GM21423 (cell line): ENCODE results near the gene VSIG2.

Experiments
- ATAC-seq: cut with Tn5 transposase; IDR thresholded peaks from one replicate; pipeline ENCODE4 v1.9.1; 2021; ENCODE audit warnings: mild to moderate bottlenecking, moderate library complexity; ENCODE audit not compliant: unreplicated experiment

The VSIG2 gene

DNA sequence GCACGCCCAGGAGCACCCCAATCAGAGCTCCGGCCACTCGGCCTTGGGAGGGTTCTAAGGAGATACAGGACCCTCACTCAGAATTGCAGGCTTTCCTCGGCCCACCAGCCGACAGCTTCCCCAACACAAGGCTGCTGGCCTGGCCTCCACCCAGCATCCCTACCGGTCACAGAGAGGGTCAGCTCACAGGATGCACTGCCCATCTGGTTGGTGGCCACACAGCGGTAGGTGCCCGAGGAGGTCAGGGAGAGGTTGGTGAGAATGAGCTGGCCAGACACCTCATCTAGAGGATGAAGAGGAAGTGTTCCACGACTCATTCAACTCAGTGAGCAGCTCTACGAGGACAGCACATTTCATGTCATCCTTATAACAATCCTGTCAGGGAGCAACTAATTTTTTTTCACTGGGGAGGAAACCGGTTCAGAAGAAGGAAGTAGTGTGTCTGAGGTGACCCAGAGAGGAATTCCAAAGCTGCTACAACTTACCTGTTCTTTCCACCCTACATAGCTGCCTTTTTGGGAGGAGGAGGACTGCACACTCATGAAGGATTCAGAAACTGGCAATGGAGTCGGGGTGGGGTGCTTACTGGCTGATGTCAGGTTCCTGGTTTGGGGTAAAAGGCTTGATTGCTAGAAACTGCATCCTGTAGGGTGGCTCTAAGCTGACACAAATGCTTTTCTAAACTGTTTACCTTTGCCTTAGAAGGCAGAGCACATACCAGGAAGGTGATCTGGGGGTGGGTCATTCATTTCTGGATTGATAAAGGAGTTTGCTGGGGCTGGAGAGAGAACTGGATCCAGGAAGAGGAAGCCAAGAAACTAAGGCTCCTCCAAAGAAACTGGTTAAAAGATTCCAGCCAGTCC is 3.3 kb downstream of the VSIG2 start:
- no peak for ATAC-seq

DNA sequence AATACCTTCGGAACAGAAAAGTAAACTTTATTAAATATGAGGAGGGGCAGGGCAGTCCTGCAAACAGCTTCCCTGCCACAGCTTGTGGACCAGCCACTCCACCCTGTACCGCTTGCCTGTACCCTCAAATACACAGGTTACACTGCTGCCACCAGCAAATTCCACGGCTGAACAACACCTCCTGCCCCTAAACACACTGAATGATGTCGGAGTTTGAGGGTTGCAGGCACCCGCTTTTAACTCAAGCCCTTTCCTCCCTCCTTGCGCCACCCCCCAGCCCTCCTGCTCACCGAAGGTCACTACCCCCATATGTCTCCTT is 4.0 kb downstream of the VSIG2 start:
- no peak for ATAC-seq

DNA sequence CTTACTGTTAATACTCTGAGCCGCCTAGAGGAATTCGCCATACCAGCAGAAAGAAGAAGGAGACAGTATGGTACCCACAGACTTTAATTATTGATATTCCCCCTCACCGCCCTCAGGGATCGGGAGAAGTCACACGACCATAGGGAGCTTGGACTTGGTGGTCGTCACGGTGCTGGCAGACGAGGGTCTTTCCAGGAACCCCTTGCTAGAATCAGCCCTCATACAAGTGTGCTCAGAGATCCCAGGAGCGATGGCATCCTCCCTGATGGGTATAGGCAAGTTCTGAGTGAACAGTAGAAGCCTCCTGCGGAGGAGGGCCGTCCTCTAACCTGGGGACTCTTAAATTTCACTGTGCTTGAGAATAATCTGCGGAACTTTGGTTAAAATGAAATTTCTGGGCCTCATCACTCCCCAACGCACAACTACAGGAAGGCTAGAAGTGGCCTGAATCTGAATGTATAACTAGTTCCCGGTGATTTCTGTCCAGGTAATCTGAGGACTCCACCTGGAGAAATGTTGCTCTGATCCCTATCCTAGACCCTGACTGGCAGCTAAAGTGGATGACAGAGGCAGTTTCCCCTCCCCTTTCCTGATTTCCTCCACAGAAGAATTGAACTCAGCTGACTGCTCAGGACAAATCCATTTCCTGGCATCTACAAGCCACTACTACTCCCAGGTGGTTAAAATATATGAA is 4.5 kb downstream of the VSIG2 start:
- ATAC-seq: no peak

DNA sequence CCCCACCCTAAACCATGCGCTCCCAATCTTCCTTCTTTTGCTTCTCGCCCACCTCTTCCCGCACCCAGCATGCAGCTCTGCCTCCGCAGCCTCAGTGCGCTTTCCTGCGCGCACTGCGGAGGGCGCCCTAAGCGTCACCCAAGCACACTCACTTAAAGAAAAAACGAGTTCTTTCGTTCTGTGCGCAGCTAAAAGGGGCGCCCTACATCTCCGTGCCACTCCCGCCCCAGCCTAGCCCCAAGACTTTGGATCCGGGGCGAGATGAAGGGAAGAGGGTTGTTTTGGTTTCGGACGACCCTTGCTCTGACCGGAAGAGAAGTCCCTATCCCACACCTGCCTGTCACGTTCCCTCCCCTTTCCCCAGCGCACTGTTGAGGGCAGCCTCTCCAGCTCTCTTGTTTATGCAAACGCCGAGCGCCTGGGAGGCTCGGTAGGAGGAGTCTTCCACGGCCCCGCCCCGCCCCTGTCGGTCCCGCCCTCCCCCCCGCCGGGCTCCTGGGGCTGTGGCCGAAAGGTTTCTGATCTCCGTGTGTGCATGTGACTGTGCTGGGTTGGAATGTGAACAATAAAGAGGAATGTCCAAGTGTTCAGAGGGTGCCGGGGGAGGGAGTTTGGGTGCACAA is 5.3 kb downstream of the VSIG2 start:
- peak; percentile 91 for ATAC-seq

DNA sequence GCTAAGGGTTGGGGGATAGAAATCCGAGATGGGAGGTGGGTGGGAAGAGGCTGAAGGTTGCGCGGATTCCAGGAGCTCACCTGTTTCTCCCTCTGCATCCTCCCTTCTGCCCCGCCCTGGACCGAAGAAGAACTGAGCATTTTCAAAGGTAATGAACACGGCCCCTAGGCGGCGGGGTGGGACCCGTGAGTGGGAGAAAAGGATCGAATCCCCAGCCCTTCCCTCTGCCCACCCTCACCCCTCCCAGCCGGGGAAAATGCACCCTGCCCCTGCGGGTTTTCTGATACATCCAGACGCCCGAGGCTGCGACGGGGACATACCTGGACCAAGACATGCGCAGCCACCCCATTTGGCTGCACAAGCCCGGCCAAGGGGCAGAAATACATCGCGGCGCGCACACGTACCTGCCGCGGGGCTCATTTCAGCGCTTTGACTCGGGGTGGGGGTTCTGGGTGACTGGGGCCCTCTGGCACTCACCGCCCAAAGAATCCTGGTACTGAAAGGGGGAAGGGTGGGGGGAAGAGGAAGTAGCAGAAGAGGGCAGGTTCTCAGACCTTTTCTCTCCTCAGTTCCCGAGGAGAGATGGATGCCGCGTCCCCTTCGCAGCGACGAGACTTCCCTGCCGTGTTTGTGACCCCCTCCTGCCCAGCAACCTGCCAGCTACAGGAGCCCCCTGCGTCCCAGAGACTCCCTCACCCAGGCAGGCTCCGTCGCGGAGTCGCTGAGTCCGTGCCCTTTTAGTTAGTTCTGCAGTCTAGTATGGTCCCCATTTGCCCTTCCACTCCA is 6.0 kb downstream of the VSIG2 start:
- peak; percentile 24 for ATAC-seq

DNA sequence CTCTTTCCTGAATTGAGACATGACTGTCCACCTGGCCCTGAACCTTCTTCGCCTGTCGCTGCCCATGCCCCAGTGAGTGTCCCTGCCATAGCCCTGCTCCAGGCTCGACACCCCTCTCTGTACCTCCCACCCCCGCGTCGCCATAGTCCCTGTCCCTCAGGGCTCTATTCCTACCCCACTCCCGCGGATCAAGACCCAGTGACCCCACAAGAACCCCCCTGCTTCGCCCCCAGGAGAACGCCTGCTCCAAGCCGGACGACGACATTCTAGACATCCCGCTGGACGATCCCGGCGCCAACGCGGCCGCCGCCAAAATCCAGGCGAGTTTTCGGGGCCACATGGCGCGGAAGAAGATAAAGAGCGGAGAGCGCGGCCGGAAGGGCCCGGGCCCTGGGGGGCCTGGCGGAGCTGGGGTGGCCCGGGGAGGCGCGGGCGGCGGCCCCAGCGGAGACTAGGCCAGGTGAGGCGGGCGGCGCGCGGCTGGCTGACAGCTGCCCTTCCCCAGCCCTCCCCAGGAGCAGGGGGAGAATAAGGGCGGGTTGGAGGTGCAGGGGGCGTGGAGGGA is 6.7 kb downstream of the VSIG2 start:
- ATAC-seq: no peak

DNA sequence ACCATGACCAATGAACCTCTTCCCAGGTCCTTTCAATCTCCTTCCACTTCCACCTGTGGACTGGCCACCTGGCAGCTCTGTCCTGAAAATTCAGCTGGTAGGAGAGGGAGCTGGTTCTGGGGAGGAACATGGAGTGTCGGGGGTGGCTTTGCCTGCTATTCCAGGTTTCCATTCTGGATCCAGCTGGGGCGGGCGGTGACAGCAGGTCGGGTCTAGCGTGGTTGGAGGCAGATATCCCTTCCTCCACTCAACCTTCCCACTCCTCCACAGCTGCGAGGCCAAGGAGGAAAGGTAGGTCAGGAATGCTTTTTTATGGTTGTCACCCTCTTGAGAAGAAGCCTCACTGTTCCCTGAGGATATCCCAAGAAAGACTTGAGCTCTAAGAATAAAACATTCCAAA is 9.0 kb downstream of the VSIG2 start:
- ATAC-seq: no peak

DNA sequence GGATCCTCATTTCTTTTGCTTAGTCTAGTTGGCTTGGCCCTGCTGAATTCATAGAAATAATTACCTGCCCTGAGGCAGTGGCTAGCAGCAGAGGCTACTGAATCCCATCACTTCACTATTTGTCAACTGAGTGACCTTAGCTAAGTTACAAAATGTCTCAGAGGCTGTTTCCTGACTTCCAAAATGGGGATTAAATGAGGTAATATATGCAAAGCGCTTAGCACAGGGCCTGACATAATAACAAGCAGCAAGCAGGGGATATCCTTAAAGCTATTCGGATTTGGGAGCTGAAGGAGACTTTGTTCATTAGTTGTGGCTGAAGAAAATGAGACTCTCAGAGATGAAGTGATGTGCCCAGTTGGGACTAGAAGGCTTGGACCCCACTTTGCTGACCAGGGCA is 9.5 kb downstream of the VSIG2 start:
- ATAC-seq: no peak

DNA sequence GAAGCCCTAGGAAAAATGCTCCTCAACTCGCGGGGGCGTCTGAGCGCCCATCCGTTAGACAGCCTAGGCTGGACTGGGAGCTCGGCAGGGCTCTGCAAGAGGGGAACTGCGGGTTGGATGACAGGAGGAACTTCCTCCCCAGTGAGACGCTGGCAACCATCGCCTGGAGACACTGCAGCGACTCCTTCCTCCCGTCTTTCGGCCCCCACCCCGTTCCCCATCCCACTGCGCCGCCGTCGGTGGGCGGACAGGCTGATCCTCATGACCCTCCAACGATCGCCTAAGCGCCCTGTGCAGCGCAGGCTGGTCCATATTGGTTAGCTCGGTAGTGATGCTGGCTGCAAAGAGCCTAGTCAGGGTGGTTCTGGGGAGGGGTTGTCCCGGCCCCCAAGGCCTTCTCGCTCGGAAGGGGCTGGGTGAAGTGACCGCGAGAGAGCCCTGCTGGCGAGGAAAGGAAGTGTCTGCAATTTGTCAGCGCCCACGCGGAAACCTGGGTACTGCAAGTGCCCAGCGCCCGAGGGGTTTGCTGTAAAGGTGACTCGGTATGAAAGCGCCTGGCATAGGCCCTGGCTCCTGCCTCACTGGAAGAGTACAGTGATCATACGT is 11.7 kb downstream of the VSIG2 start:
- ATAC-seq: peak; percentile 43

DNA sequence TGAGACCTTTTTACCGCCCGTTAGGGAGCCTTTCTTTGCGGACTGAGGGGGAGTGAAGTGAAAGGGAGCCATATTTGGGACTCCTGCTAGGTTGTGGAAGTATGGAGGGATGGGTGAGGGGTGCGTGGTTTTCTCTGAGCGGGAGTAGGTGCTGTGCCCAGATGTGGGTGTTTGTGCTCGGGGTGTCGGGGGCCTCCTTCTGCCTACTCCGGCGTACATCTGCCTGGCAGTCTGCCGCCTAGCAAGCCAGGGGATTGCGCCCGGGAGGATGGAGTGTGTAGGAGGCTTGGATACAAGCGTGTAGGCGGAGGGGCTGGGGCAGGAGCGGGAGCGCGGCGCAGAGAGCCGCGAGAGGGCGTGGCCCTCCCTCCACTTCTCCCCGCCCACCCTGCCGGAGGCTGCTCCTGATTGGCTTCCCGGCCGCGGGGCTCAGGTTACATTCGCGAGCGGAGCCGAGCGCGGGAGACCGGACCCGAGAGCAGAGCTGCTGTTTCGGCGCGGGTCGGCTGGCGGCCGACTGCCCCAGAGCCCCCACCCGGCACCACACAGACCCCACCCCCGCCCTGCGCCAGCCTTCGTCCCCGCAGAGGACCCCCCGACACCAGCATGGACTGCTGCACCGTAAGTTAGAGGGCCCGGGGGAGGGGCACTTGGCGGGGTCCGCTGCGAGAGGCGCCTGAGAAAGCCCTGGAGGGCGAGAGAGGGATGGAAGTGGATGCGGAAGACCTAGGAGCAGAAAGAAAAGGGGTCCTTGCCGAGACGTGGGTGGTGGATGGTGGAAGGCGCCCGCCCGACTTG is 12.4 kb downstream of the VSIG2 start, which contains the start of gene NRGN:
NRGN (plus strand) TSS at position 464 of the 798 bp plus-strand sequence; CDS start at position 607, 143 bp downstream.
- ATAC-seq: peak; percentile 97

DNA sequence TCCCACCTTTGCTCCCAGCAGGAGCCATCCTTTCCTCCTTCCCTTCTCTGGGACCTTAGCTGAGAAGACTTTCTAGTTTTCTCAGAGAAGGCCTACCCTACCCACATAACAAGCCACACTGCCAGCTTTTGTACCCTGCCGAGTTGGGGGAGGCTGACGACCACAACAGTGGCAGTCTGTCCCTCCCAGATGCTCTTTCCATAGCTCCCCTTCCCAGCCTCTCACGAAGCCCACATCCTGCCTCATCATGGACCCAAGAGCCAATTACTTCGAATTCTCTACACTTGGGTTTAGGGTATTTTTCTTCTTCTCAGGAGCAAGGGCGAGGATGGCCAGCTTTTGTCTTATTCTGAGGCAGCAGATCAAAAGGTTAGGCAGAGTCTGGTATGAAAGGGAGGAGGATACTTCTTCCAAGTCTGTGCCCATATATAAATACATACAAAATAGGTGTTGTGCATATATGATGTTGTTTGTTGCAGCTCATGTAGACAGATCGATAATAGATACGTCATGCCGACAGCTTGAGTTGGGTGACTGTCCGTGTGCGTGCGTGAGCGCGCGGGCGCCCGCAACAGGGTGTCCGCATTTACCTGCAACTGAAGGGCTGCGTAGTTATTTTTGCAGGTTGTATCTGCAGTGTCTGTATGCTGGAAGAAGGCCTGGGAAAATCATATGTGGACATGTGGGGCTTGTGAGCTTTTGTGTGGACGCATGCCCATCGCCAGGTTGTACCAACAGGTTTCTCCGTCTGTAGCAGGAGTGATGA is 13.2 kb downstream of the VSIG2 start:
- ATAC-seq: no peak

DNA sequence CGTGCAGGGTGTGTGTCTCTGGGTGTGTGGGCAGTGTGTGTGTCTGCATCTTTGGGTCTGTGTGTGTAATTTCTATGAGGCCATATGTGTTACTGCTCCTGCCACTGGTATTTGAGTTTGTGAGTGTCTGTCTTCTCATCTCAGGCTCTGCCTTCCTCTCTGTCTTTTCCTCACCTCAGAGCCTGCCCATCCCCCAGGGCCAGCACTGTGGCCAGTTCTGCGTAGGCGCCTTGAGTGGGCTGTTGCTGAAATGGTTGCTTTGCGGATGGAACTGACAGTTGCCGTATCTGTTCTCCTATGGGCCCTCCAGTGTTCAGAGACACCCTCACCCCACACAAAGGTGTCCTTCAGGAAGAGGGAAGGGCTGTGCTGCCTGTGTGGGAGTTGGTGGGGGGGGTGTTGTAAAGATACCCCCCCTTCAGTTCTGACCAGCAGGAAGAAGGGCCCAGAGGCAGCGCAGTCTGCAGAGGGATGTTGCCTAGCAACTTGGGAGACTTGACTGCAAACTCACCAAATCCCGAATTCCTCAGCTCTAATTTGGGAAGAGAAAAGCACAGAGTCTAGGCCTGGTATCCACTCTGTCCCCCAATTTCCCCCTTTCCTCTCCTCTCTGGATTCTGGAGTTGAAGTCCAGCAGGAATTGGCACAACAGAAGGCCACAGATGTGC is 14.3 kb downstream of the VSIG2 start:
- no peak for ATAC-seq

DNA sequence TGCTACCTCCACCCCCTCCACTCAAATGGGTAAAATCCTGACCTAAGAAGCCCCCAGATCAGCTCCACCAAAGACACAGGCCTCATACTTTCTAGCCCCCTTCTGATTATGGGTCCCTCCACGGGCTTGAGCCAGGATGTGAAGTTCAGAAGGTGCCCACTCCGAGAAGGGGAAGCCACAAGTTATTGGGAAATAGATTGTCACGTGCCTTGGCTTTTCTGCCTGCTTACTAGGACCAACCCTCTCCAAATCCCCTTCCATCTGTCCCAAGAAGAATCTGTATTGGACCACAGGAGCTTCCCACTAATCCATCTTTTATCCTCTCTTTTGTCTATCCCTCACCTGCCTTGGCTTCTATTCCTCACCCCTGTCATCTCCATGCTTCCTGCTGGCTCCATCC is 15.3 kb downstream of the VSIG2 start:
- ATAC-seq: no peak

DNA sequence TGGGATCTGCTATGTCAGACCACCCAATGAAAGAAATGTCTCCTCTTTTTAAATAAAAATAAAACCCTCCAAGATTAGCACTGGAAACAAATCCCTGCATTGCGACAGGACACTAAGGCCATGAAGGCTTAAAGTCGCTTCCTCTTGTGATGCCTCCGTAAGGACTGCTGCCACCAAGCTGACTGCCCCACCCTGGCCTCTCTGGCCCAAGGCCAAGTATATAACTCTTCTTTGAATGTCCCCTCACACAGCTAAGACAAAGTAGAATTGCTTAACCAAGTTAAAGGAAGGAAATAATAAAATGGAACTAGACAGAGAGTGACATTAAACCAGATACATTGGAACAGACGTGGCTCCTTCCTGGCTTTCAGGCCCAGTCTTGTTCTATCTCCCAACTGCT is 19.8 kb downstream of the VSIG2 start:
- no peak for ATAC-seq

DNA sequence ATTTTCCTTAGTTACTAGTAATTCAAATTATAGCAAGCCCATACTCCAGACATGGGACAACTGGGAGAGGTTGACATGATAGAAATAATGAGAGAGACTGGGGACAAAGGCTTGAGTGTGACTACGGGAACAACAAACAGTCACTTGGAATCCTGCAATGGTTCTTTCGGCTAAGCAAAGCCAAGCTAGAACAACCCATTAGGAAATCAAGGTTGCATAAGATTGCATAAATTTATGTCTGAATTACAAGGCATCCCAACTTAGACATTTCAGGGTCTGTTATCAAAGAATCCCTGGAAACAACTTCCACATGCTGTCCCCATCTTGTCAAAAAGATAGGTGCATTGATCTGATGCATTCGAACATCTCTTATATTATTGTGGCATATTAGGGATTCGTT is 22.5 kb downstream of the VSIG2 start:
- ATAC-seq: no peak

DNA sequence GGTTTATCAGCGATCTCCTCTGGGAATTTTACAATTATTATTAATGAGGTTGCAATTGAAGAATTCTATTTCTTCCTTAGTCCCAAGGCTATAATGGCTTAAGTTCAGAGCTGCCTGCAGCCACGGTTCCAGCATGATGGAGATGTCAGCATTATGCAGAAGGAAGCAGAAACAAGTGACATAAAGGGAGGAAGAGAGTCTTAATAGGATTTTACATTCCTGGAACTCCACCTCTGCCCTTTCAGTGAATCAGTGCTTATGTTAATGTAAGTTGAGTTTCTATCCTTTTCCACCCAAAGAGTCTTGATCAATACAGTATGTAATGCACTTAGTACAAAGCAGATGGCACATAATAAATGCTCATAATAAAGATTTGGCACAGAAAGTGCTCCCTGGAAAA is 23.9 kb downstream of the VSIG2 start:
- ATAC-seq: no peak

DNA sequence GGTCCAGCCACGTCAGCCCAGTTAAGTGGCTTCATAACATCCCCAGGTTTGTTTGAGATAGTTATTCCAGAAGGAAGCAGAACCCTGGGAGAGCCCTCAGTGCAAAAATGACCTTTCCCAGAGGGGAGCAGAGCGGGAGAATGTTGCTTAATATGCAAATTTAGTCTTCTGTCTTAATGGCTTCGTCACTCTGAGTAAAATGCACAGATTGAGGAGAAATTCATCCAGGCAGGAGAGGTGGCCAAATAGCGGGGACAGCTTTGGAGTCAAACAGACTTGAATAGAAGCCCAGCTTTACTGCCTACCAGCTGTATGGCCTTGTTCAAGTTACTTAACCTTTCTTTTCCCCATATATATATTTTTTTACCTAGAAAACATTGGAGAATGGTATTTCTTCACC is 24.6 kb downstream of the VSIG2 start:
- ATAC-seq: no peak

DNA sequence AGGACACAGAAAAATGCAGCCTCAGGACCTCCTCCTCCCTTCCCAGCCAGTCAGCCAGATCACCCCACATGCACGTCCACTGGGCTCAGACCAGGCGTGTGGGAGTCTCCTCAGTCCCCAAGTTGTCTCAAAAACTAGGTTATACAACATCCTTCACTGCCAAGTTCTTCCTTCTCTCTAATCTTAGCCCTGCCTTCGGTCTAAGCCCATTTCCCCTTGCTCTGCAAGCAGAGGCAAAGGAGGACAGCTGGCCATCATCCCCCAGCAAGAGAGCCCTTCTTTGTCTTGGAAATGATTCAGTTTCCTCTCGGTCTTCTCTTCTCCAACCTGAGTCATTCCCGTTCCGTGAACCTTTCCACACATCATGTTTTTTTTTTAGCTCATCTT is 26.3 kb downstream of the VSIG2 start:
- peak; percentile 16 for ATAC-seq
